ENCODE data around the gene ANKRD16. TPM values are rescaled to one million over a fixed set of nuclear protein-coding genes. Genes with fewer than 3 reads are reported as not detected.
"Not testable (repeated sequence)": the region's sequence is repeated elsewhere in the genome, so short reads cannot be mapped to it uniquely, and the experiment has no call there.

Gene ANKRD16
- total RNA-seq, 1 experiment from 2014 or later, result 9.9 TPM

DNA sequence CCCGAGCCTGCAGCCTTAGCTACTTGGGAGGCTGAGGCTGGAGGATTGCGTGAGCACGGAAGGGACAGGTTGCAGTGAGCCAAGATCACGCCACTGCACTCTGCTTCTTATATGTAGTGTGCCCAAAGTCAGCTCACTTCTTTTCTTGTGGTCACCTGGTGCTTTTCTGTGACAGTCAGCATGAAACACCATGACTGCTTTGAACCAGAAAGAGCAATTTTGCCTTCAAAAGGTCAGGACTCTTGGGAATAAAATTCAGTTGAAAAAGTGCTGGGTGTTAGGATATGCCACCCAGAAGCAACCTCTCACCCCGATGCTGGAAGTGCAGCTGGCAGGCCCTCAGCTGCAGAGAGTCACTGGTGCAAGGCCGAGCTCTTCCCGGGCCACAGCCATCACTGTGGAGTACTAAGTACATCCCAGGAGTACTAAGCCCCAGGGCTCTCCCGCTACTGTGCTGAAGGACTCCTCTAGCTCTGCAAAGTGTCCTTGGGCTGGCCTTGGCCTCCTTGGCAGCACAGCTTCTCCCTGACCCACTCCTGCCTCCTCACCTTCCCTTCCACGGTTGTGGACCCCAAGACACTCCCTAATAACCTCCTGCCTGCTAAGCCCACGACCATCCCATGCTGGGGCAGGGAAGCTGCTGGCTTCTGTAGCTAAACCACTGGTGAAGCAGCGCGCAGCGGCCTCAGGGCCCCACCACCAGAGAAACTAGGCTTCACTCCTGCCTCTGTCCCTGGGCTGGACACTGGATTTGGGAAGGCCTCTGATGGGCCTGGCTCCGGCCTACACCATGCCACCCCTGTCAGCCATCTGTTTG lies 58.9 kb downstream of the ANKRD16 start:
- Mint-ChIP-seq H3K4me3 (ENCODE audit: unreplicated experiment) (no peak overlapping the region), H3K27ac (ENCODE audit: low read depth, unreplicated experiment) (no peak overlapping the region), H3K27me3 (ENCODE audit: insufficient read depth, unreplicated experiment) (no peaks in the 10 kb centered on the region), H3K4me1 (ENCODE audit: insufficient read depth, unreplicated experiment) (no peaks in the 10 kb centered on the region), H3K36me3 (ENCODE audit: insufficient read depth, unreplicated experiment) (no peaks in the 10 kb centered on the region), H3K9me3 (ENCODE audit: unreplicated experiment) (no peaks in the 10 kb centered on the region)
- DNase-seq (ENCODE audit: unreplicated experiment), result no peak
- ChIA-PET POLR2A (interaction anchor here (0.7 to 1.1 kb wide), 2 partner anchors 28 to 148 kb away, joined by 4 to 5 read pairs; no protein-coding TSS in a partner anchor), CTCF (interaction anchor here (0.6 kb wide), 2 partner anchors 14 to 400 kb away, joined by 3 to 6 read pairs; no protein-coding TSS in a partner anchor)
- TF ChIP-seq, protein P1, sequence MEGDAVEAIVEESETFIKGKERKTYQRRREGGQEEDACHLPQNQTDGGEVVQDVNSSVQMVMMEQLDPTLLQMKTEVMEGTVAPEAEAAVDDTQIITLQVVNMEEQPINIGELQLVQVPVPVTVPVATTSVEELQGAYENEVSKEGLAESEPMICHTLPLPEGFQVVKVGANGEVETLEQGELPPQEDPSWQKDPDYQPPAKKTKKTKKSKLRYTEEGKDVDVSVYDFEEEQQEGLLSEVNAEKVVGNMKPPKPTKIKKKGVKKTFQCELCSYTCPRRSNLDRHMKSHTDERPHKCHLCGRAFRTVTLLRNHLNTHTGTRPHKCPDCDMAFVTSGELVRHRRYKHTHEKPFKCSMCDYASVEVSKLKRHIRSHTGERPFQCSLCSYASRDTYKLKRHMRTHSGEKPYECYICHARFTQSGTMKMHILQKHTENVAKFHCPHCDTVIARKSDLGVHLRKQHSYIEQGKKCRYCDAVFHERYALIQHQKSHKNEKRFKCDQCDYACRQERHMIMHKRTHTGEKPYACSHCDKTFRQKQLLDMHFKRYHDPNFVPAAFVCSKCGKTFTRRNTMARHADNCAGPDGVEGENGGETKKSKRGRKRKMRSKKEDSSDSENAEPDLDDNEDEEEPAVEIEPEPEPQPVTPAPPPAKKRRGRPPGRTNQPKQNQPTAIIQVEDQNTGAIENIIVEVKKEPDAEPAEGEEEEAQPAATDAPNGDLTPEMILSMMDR (IDR thresholded peaks at IDR 0.05; ENCODE audit: unreplicated experiment), result no peak
- no TSS peak for BruUV-seq (replicated peaks)
- intact Hi-C loops (cut with micrococcal nuclease), result no loop called here

DNA sequence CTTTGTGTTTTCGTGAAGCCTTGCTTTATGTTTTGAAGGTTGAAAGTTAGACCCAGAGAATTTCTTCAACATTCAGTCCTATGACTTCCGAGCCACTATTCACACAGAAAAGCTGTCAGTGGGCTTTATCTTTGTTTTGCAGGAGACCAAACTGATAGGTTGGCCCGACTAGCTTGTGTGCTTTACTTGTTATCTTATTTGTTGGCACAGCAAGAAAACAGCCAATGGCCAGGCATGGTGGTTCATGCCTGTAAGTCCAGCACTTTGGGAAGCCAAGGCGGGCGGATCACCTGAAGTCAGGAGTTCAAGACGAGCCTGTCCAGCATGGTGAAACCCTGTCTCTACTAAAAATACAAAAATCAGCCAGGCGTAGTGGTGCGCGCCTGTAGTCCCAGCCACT lies 60.4 kb downstream of the ANKRD16 start:
- Mint-ChIP-seq H3K4me3 (ENCODE audit: unreplicated experiment) (no peak overlapping the region), H3K4me1 (ENCODE audit: insufficient read depth, unreplicated experiment) (no peaks in the 10 kb centered on the region), H3K36me3 (ENCODE audit: insufficient read depth, unreplicated experiment) (no peaks in the 10 kb centered on the region), H3K27ac (ENCODE audit: low read depth, unreplicated experiment) (no peak overlapping the region), H3K9me3 (ENCODE audit: unreplicated experiment) (no peaks in the 10 kb centered on the region), H3K27me3 (ENCODE audit: insufficient read depth, unreplicated experiment) (no peaks in the 10 kb centered on the region)
- no TSS peak for BruUV-seq (replicated peaks)
- ChIA-PET CTCF (no interaction called here), POLR2A (no interaction called here)
- no peak for DNase-seq (ENCODE audit: unreplicated experiment)
- TF ChIP-seq, protein P1 (IDR thresholded peaks at IDR 0.05; ENCODE audit: unreplicated experiment), result no peak
- intact Hi-C loops (cut with micrococcal nuclease), result no loop called here

DNA sequence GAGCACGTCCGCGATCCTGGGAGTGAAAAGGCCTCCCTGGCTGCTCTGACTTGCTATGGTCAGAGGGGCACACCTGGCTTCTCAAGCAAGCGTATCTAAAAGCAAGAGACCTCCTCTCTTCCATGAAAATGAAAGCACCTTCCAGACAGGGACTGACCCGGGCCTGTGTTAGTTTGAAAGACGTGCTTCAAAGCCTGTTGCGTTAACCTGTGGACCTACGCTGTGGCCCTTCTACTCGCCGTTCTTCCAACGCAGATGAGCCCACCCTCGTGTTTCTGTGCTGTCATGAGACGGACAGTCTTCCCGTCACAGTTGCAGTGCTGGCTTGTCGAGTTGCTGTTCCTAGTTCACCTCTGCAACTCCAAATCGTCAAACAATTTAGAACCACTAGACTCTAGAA lies 61.0 kb downstream of the ANKRD16 start:
- Mint-ChIP-seq H3K4me3 (ENCODE audit: unreplicated experiment) (no peak overlapping the region), H3K4me1 (ENCODE audit: insufficient read depth, unreplicated experiment) (no peaks in the 10 kb centered on the region), H3K36me3 (ENCODE audit: insufficient read depth, unreplicated experiment) (no peaks in the 10 kb centered on the region), H3K9me3 (ENCODE audit: unreplicated experiment) (no peaks in the 10 kb centered on the region), H3K27ac (ENCODE audit: low read depth, unreplicated experiment) (no peak overlapping the region), H3K27me3 (ENCODE audit: insufficient read depth, unreplicated experiment) (no peaks in the 10 kb centered on the region)
- POLR2A ChIA-PET, result no interaction called here
- TF ChIP-seq, protein P1 (IDR thresholded peaks at IDR 0.05; ENCODE audit: unreplicated experiment), result no peak
- no peak for DNase-seq (ENCODE audit: unreplicated experiment)
- intact Hi-C loops (cut with micrococcal nuclease), result no loop called here
- CTCF ChIA-PET, result interaction anchor here (1.0 kb wide), 1 partner anchor 15 kb away, joined by 3 read pairs; no protein-coding TSS in a partner anchor
- no TSS peak for BruUV-seq (replicated peaks)

DNA sequence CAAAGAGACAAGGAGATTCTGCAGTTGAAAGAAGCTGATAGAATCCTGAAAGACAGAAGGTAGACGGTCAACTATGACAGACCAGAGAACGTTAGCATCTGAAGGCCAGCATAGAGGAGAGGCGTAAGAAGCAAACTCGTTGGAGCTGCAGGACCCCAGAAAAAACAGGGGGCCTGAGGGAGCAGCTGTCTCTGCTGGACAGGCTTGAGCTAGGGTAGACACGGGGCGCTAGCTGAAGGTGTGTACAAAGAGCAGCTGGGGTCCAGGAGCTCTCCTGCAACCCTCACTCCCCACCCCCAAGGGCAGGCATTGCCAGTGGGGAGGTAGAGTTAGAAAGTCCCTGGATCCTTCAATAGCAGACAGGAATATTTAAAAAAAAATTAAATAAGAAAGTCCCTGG lies 61.9 kb downstream of the ANKRD16 start:
- POLR2A ChIA-PET, result no interaction called here
- Mint-ChIP-seq H3K4me3 (ENCODE audit: unreplicated experiment) (no peak overlapping the region), H3K9me3 (ENCODE audit: unreplicated experiment) (no peaks in the 10 kb centered on the region), H3K36me3 (ENCODE audit: insufficient read depth, unreplicated experiment) (no peaks in the 10 kb centered on the region), H3K27me3 (ENCODE audit: insufficient read depth, unreplicated experiment) (no peaks in the 10 kb centered on the region), H3K4me1 (ENCODE audit: insufficient read depth, unreplicated experiment) (no peaks in the 10 kb centered on the region), H3K27ac (ENCODE audit: low read depth, unreplicated experiment) (no peak overlapping the region)
- TF ChIP-seq, protein P1 (IDR thresholded peaks at IDR 0.05; ENCODE audit: unreplicated experiment), result no peak
- no peak for DNase-seq (ENCODE audit: unreplicated experiment)
- no TSS peak for BruUV-seq (replicated peaks)
- CTCF ChIA-PET, result interaction anchor here (1.0 kb wide), 1 partner anchor 16 kb away, joined by 3 read pairs; no protein-coding TSS in a partner anchor
- intact Hi-C loops (cut with micrococcal nuclease), result no loop called here

DNA sequence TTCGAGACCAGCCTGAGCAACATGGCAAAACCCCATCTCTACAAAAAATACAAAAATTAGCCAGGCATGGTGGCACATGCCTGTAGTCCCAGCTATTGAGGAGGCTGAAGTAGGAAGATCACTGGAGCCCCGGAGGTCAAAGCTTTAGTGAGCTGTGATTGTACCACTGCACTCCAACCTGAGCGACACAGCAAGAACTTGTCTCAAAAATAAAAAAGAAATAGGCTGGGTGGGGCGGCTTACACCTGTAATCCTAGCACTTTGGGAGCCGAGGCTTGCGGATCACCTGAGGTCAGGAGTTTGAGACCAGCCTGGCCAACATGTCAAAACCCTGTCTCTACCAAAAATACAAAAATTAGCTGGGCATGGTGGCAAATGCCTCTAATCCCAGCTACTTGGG lies 63.2 kb downstream of the ANKRD16 start:
- intact Hi-C loops (cut with micrococcal nuclease); POLR2A ChIA-PET; H3K27ac Mint-ChIP-seq (ENCODE audit: low read depth, unreplicated experiment); H3K27me3 Mint-ChIP-seq (ENCODE audit: insufficient read depth, unreplicated experiment); DNase-seq (ENCODE audit: unreplicated experiment); H3K9me3 Mint-ChIP-seq (ENCODE audit: unreplicated experiment); H3K4me1 Mint-ChIP-seq (ENCODE audit: insufficient read depth, unreplicated experiment); H3K36me3 Mint-ChIP-seq (ENCODE audit: insufficient read depth, unreplicated experiment); H3K4me3 Mint-ChIP-seq (ENCODE audit: unreplicated experiment); CTCF ChIA-PET; BruUV-seq (replicated peaks): not testable (repeated sequence)

Data from MCF 10A (cell line).